GM19238 (cell line): ENCODE results near the gene PRRC2C.
"Not testable (repeated sequence)": the region's sequence is repeated elsewhere in the genome, so short reads cannot be mapped to it uniquely, and the experiment has no call there.

Source experiments
- DNase-seq: peaks from one replicate; pipeline ENCODE4 v3.0.0; 2011; ENCODE audit warnings: low spot score; ENCODE audit not compliant: insufficient read length

PRRC2C gene

DNA sequence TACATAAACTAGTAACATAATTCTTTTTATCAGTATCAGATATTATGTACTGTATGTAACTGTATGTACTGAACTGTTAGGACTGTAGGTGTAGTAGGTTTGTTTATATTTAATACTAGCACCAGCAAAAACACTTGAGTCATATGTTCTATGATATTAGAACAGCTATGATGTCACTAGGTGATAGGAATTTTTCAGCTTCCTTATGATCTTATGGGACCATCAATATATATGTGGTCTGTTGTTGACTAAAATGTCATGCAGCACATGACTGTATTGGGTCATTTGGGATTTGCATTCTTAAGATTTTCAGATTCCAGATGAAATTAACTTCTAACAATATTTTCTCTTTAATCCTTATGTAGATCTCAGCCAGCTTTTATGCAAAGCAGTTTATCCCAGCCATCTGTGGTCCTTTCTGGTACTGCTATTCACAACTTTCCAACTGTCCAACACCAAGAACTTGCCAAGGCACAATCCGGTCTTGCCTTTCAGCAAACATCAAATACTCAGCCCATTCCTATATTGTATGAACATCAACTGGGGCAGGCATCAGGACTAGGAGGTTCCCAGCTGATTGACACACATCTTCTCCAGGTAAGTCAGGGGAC is 98.4 kb downstream of the PRRC2C start:
- DNase-seq = no peak

DNA sequence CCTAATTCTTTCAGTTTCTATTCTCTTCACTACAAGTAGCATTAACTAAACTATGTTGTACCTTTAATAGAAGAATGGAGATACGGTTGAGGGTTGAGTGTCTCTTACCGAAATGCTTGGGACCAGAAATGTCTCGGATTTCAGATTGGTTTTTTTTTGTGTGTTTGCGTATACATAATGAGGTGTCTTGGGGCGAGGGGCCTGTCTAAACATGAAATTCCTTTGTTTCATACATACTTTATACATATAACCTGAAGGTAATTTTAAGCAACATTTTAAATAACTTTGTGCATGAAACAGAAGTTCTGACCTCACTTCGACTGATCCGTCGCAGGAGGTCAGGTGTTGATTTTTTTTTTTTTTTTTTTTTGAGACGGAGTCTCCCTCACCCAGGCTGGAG is 100.4 kb downstream of the PRRC2C start:
- DNase-seq = no peak

DNA sequence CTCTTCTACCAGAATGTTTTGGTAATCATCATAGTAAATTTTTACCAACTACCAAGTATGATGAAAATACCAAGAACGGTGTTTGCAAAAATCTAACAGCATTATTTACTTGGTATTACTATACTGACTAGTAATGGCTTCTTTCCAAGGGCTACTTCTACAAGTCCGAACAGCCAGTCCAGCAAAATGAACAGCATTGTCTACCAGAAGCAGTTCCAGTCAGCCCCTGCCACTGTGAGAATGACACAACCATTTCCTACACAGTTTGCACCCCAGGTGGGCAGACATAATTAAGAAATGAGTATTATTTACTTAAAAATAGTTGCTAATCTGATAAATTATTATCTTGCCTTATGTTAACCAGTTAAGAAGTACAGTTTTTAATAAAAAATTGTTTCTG is 102.9 kb downstream of the PRRC2C start:
- DNase-seq = no peak

DNA sequence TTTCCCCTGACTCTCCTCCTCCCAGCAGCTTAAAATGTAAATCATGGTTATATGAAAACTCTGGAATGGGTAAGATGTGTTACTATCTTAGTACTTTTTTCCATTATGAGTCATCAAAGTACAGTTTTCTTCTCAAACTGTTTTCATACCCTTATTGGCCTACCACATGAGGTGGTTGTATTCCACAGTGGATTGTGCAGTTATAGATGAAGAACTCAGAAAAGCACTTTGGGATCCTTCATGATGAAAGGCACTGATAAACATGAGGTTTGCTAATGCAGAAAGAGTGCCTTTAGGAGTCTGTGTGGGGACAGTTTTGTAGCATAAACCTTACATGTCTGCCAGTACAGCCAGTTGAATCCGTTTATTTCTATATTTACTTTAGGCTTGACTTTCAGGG is 104.7 kb downstream of the PRRC2C start:
- no peak for DNase-seq

DNA sequence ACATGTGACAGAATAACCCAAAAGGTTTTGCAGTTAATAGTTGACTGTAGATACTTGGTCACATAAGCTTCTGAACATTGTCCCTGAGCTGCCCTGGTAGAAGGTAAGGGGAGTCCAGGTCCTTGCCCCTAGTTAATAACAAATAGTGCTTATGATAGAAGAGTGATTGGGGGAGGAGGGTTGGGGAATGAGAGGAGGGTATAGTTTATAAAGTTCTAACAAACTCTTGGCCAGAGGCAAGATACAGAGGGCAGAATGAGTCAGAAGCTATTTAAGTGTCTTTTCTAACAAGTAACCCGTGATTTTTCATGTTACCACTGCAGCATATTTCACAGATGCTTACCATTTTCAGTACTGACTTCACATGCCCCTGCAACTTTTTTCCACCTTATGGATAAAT is 110.0 kb downstream of the PRRC2C start:
- no peak for DNase-seq

DNA sequence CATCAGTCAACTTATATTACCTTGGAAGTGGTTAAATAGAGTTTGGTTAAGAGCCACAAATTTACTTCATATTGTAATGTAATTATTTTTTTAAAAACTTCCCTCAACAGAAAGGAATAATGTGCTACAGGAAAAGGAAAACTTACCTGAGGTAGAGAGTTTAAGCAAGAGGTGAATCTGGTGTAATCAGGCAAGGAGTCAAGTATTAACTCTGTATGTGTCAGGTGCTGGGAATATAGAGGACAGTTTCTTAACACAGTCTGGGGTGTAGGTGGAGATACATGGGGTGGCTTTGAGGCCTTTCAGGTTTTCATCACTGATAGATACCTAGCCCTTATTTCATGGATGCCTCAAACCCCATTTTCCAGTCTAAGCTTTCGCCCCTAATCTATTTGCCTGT is 110.8 kb downstream of the PRRC2C start:
- DNase-seq = no peak

DNA sequence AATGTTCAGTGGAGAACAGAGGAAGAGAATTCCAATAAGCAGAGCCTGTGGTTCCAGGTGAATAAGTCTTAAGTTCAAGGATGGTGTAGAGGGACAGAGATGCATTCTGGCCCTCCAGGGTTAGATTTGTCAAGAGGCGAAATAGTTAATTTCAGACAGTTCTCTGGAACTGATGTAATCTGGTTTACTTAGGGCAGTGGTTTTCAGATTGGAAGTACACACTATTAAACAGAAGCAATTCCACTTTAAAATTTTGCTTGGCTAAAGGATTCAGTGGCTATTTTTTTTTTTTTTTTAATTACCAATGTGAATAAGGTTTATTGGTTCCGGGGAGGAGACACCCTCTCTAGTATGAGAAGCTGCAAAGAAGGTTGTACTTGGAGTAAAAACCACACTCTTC is 111.4 kb downstream of the PRRC2C start:
- DNase-seq = no peak

DNA sequence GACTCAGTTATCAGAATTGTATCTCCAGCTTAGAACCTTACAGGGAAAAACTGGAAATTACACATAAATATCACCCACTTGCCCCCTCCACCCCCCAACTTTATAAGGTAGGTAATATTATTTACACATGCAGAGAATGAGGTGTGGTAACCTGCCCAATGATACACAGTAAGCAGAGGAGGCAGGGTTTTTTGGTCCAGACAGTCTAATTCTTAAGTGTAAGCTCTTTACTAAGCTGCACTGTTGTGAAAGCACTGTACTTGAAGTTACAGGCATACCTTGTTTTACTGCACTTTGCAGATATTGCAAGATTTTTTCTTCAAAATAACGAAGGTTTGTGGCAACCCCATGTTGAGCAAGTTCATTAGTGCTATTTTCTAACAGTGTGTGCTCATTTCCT is 111.9 kb downstream of the PRRC2C start:
- DNase-seq = no peak

DNA sequence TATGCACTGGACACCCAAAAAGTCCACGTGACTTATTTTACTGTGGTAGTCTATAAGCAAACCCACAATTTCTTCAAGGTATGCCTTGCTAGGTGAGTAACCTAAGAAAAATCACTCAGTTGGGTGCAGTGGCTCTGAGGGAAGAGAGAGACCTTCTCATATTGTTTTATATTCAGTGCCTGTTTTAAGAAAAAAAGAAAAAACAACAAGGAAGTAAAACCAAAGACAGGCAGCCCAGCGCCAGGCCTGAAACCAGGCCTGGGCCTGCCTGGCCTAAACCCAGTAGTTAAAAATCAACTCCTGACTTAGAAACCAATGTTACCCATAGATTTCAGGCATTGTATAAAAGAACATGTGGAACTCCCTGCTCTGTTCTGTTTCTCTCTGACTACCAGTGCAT is 115.0 kb downstream of the PRRC2C start:
- DNase-seq = not testable (repeated sequence)

DNA sequence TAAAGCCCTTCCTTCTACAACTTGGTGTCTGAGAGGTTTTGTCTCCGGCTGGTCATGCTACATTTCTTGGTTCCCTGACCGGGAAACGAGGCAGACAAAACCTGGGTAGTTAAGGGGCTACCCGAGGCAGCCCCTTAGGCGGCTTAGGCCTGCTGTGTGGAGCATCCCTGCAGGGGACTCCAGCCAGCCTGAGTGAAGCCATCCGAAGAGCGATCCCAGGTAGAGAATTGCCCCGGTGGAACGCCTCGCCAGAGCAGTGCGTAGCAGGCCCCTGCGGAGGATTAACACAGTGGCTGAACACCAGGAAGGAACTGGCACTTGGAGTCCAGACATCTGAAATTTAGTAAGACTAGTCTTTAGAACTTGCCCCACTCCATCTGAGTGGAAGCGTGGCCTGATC is 115.5 kb downstream of the PRRC2C start:
- no peak for DNase-seq

DNA sequence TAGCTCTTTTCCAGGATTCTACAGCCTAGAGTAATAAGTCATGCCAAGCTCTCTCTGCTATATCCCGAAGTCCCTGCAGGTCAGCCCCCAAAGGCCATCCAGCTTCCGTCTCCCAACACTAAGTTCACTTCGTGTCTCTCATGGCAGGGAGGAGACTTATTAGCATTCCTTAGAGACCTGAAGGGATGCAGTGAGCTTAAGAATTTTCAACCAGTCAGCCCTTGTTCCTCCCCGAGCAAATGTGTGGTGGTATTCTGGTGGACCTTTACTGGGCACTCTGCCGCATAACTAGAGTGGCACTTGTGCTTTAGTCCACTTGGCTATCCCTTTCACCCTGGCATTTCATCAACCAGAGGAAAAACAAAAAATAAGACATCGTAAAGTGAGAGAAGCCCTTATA is 117.7 kb downstream of the PRRC2C start:
- DNase-seq = not testable (repeated sequence)

DNA sequence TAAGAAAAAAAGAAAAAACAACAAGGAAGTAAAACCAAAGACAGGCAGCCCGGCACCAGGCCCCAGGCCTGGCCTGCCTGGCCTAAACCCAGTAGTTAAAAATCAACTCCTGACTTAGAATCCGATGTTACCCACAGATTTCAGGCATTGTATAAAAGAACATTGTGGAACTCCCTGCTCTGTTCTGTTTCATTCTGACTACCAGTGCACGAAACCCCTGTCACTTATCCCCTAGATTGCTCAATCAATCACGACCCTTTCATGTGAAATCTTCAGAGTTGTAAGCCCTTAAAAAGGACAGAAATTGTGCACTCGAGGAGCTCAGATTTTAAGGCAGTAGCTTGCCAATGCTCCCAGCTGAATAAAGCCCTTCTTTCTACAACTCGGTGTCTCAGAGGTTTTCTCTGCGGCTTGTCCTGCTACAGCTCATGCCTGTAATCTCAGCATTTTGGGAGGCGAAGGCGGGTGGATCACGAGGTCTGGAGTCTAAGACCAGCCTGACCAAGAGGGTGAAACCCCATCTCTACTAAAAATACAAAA is 121.1 kb downstream of the PRRC2C start:
- no peak for DNase-seq

DNA sequence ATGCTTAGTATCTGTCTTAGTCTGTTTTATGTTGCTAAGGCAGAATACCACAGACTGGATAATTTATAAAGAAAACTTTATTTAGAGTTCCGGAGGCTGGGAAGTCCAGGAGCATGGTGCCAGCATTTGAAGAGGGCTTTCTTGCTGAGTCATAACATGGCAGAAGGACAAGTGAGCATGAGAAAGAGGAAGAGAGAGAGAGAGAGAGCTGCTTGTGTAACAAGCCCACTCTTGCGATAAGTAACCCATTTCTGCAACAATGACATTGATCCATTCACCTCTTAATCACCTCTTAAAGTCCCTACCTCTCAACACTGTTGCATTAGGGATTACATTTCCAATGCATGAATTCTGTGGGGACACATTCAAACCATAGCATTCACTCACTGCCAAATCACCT is 125.1 kb downstream of the PRRC2C start:
- DNase-seq = no peak

DNA sequence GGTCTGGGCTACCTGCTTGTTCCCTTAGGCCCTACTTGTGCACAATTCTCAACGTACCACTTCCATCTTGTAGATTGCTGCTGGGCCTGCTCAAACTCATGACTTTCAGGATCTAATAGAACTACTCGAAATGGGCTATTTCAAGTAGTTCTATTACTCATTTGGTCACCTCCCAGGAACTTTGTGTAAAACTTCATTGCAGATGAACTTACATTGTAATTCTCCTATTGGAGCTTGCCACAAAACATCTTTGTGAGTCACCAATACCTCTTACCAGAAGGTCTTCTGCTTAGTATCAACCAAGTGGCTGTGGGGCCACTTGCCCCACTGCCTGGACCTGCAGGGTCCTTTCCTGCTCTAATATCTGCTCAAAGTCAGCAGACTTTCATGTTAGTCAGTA is 126.0 kb downstream of the PRRC2C start:
- no peak for DNase-seq

DNA sequence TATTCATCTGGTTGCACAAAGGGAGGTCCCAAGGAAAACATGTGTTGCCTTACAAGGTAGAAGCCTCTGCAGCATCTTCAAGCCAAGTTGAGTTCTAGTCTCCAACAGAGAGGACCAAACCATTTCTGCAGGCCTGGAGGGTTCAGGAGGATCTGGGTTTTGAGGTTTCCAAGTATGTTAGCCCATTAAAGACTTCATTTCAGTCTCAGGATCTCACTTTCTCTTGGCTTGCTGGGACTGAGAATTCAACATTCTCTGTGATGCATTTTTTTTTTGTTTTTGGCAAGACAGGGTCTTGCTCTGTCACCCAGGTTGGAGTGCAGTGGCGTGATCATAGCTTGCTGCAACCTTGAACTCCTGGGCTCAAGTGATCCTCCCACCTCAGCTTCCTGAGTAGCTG is 128.0 kb downstream of the PRRC2C start:
- DNase-seq = no peak

DNA sequence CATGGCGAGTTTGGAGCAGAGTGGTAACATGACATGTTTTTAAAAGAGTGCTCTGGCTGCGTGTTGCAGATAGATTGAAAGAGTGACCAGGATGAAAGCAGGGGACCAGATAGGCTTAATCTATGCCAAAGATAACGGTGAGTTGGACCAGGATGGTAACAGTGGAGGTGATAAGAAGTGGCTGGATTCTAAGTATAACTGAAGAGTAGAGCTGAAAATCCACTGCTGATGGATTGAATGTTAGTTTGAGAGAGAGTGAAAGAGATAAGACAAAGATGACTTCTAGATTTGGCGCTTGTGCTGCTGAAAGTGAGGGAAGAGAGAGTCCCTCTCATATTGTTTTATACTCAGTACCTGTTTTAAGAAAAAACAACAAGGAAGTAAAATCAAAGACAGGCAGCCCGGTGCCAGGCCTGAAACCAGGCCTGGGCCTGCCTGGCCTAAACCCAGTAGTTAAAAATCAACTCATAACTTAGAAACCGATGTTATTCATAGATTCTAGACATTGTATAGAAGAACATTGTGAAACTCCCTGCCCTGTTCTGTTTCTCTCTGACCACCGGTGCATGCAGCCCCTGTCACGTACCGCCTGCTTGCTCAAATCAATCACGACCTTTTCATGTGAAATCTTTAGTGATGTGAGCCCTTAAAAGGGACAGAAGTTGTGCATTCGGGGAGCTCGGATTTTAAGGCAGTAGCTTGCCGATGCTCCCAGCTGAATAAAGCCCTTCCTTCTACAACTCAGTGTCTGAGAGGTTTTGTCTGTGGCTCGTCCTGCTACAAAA is 130.0 kb downstream of the PRRC2C start:
- DNase-seq = not testable (repeated sequence)

DNA sequence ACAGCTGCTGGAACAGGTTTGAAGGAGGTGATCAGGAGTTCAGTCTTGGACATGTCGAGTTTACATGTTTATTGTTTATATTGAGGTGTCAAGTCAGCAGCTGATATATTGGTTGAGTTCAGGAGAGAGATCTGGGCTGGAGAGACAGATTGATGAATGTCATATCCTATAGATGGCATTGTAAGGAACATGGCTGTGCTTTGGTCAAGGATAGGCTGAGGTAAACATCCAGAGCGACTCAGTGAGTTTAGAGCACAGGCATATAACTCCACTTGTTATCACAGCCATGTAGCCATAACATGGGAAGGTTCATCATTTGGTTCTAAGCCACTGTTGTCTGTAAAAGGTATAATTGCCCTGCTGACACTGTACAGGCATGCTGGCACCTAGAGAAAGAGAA is 131.3 kb downstream of the PRRC2C start:
- DNase-seq = no peak

DNA sequence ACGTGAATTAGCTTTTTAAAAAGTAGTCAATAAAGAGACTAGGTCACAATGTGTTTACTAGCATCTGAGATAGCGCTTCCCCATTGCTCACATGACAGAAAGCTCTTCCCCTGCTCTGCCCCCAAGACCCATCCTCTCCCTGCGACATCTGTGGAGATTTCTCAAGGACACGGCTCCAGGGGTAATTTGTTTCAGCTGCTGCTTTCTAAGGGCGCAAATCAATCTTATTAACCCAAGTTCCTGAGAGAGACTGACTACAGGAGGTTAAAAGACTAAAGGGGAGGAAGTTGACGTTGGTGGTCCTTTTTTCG is 136.8 kb downstream of the PRRC2C start, which contains the start of gene MYOCOS:
Gene MYOCOS (plus strand): TSS at position 92 of the 311 bp plus-strand sequence. CDS start 1,641 bp downstream, outside the sequence.
- no peak for DNase-seq

DNA sequence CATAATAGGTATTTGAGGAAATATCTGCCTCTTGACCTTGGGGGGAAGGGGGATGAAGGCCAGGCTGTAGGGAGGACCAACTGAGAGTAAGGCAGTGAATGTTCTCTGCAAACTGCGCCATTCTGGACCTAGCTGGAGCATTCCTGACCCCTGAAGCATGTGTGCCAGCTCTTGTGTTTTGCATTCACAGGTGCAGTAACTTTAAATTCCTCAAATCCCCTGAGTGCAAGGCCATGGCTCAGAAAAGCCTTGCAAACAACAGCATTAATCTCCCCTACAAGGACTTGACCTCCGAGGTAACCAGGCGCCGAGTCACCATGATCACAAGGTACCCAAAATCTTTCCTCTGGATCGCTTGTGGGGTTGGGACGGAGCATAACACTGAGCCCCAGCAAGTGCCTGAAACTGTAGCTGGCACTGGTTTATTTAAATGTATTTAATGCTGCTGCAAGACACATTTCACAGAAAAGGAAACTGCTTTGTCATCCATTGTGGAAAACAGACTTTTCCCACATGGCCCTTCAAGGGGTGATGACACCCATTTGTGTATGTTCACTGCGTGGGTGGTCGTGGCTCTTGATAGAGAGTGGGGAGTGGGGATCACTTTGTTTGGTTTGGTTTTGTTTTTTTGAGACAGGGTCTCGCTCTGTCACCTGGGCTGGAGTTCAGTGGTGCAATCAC is 138.5 kb downstream of the PRRC2C start:
- no peak for DNase-seq

DNA sequence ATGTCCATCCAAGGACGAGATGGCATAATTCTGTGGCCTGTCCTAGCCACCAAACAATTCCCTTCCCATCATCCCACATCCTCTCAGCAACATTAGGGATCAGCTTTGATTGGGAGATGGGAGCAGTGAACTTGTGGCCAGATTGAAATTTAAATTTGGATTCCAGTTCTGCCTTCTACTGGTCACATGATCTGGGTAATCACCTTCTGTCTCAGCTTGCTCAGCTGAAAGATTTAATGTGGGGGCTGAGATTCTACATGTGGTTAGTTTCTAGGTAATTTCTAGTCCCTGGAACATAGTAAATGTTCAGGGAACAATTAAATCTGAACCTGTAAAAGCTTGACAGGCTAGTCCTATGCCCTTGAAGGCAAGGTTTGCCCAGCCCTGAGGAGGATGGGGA is 139.9 kb downstream of the PRRC2C start:
- no peak for DNase-seq

DNA sequence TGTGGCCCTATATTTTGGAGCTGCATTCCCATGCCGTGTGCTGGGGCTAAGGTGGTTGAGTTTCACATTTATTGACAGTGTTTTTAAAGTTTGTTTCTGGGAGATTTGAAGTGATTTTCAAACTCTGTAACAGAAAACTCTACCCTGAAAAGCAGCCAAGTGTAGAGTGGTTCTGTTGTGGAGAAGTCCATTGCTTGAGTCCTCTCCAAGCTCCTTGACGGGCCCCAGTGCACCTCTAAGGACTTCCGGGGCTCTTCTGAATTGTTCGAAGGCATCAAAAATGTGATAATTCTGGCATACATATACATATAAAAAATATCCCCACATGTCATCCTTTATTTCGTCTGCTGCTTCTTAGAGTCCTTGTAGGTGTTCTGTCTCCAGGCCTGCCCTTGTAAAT is 141.7 kb downstream of the PRRC2C start:
- no peak for DNase-seq

DNA sequence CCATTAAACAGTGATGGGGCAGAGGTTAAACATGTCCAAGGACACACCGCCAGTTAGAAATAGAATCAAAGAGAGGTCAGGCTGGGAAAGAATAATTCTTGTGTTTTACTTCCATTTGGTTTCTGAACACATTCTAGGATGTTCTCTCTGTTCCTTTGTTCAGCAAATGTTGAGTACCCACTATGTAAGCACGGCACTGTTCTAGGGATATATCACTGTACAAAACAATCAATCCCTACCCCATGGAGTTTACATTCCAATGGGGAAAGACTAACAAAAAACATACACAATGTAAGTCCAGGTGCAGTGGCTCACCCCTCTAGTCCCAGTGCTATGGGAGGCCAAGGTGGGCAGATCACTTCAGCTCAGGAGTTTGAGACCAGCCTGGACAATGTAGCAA is 142.9 kb downstream of the PRRC2C start:
- DNase-seq = no peak
